Sigmoid colon (tissue), 7 donors: ENCODE results near the gene CCNI. TPM values are rescaled to one million over a fixed set of nuclear protein-coding genes. Genes with fewer than 3 reads are reported as not detected.

Experiments
- DNase-seq: peaks from one replicate; pipeline ENCODE4 v3.0.0-alpha.2; 2019
- H3K27ac ChIP-seq, 4 donors: fragments of 200-600 bp; sonication (generic); one replicate each; pipeline ENCODE4 v1.5.1; 2016 to 2019; ENCODE audit warnings: mild to moderate bottlenecking in 1 of 4
- H3K27me3 ChIP-seq, 3 donors: fragments of 200-600 bp; sonication (generic); one replicate each; pipeline ENCODE4 v1.5.1; 2019; ENCODE audit warnings: mild to moderate bottlenecking in 1 of 3
- H3K36me3 ChIP-seq, 4 donors: fragments of 200-600 bp; sonication (generic); one replicate each; pipeline ENCODE4 v1.5.1; 2016 to 2019
- H3K4me1 ChIP-seq, 4 donors: fragments of 200-600 bp; sonication (generic); one replicate each; pipeline ENCODE4 v1.5.1; 2017 to 2019
- H3K4me3 ChIP-seq, 4 donors: fragments of 200-600 bp; sonication (generic); one replicate each; pipeline ENCODE4 v1.5.1; 2017 to 2019; ENCODE audit warnings: mild to moderate bottlenecking in 2 of 4, moderate library complexity in 1 of 4
- H3K9me3 ChIP-seq, 4 donors: fragments of 200-600 bp in 3 of 4; sonication (generic) in 3 of 4; one replicate each; pipeline versions ENCODE4 v1.5.1 to v1.6.1; 2013 to 2019
- EP300 ChIP-seq, 4 donors: sonication (generic); formaldehyde crosslinking; IDR thresholded peaks; one replicate each; pipeline ENCODE4 v1.6.1; 2017; ENCODE audit warnings: antibody characterized with exemption in 4 of 4
- POLR2A ChIP-seq, 2 donors: fragments of 450-650 bp; IDR thresholded peaks; one replicate each; pipeline ENCODE4 v1.6.1; 2016; ENCODE audit warnings: antibody characterized with exemption in 2 of 2, mild to moderate bottlenecking in 2 of 2, moderate library complexity in 2 of 2
- POLR2AphosphoS5 ChIP-seq, 4 donors: sonication (generic); formaldehyde crosslinking; IDR thresholded peaks; one replicate each; pipeline ENCODE4 v1.6.1; 2017; ENCODE audit warnings: antibody characterized with exemption in 4 of 4
- WGBS, 2 donors: extraction: QIAGEN DNeasy Blood & Tissue Kit; methylation state at CpG; one replicate each; pipeline ENCODE4 v1.1.7; 2013; 5-methylcytosine and 5-hydroxymethylcytosine counted together
- intact Hi-C: fragments of 100-400 bp; cut with DNase I; formaldehyde crosslinking; loops from one replicate; pipeline ENCODE4 v1.15.1; 2023
- polyA plus RNA-seq, 3 donors: library from polyadenylated mRNA; stranded (reverse); fragments of 200-250 nt; gene quantifications; one replicate each; pipeline ENCODE4 v1.2.3, GENCODE V29; 2013
- total RNA-seq, 4 donors: library from RNA; depleted of rRNA; stranded (reverse); fragments of >200 nt; gene quantifications; one replicate each; pipeline ENCODE4 v1.1.0, GENCODE V29; 2016
- TF ChIP-seq, protein P1 (sequence below), 4 experiments: fragments of 450-650 bp in 3 of 4; fragments of 200-600 bp in 1 of 4; IDR thresholded peaks; one replicate each; pipeline ENCODE4 v1.5.1; 2016 to 2019; ENCODE audit warnings: antibody characterized with exemption in 4 of 4, mild to moderate bottlenecking in 3 of 4, moderate library complexity in 2 of 4
- donor health status: healthy with polysubstance abuse.
- donor health status: Bipolar disorder and iron deficiency.
- donor health status: healthy.

Gene CCNI
- total and polyA plus RNA-seq, 7 donors = 118 to 339 (median 248) TPM

DNA sequence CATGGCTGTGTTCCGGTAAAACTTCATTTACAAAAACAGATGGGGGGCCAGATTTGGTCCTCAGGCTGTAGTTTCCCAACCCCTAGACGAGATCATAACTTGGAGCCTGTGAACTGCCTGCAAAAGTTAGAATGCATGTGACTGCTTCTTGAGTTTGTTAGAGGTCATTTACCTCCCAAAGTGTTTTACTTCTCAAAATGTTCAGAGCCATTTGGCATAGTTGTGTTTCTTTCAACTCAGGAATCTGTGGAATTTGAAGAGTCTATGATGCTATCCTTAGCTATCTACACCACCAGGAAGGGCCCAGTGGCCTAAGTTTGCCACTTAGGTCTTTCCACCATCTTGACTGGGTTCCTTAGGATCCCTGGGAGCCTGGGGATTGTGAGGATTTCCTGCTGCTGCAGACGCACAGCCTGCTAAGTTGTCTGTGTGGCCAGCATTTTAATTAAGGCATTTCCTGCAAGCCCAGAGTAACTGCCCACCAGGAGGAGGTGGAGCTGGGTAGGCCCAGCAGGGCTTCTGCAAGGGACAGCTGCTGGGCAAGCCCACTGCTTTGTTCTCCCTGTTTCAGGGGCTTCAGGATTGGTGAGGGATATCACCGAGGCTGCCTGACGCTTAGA lies 53.1 kb downstream of the CCNI start:
- WGBS, 2 donors = 81 to 85% methylated on average over 5 of the region's 5 CpGs
- no peaks in the 10 kb centered on the region for H3K27me3 ChIP-seq
- intact Hi-C loops = no loop called here
- no peak for DNase-seq
- H3K4me1 ChIP-seq = peaks cover 0 to 20% (median 18%) of the 10 kb centered on the region in 4 donors
- no peak overlapping the region for H3K4me3 ChIP-seq
- peaks cover 0 to 60% (median 16%) of the 10 kb centered on the region in 4 donors for H3K36me3 ChIP-seq
- TF ChIP-seq, protein P1, sequence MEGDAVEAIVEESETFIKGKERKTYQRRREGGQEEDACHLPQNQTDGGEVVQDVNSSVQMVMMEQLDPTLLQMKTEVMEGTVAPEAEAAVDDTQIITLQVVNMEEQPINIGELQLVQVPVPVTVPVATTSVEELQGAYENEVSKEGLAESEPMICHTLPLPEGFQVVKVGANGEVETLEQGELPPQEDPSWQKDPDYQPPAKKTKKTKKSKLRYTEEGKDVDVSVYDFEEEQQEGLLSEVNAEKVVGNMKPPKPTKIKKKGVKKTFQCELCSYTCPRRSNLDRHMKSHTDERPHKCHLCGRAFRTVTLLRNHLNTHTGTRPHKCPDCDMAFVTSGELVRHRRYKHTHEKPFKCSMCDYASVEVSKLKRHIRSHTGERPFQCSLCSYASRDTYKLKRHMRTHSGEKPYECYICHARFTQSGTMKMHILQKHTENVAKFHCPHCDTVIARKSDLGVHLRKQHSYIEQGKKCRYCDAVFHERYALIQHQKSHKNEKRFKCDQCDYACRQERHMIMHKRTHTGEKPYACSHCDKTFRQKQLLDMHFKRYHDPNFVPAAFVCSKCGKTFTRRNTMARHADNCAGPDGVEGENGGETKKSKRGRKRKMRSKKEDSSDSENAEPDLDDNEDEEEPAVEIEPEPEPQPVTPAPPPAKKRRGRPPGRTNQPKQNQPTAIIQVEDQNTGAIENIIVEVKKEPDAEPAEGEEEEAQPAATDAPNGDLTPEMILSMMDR (IDR thresholded peaks at IDR 0.05) = no peak
- TF ChIP-seq EP300 (IDR thresholded peaks at IDR 0.05) = no peak
- no peak for TF ChIP-seq POLR2AphosphoS5 (IDR thresholded peaks at IDR 0.05)
- no peak for TF ChIP-seq POLR2A (IDR thresholded peaks at IDR 0.05)
- peak overlapping the region in 2 of 4 donors; percentile 23 to 31 for H3K27ac ChIP-seq
- no peaks in the 10 kb centered on the region for H3K9me3 ChIP-seq

DNA sequence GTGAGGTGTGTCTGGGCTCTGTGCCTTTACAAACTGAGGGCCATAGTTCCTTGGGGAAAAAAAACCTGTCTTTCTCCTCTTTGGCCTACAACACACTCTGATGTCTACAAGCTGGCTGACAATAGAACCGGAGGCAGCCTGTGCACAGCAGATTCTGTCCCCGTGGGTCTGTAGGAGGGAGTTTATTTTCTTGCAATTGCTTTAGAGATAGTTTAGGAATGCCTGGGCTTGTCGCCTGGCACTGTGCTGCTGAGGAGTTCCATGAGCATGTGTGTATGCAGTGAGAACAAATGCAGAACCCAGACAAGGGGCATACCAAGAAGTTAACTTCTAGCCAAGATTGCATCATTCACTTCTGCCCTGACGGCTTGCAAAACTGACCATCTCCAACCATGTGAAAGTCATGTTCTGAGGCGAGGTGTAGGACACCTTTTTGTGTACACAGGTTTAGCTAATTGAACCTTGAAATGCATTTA lies 54.1 kb downstream of the CCNI start:
- TF ChIP-seq, protein P1 (IDR thresholded peaks at IDR 0.05) = no peak
- TF ChIP-seq POLR2A (IDR thresholded peaks at IDR 0.05) (no peak), EP300 (IDR thresholded peaks at IDR 0.05) (no peak), POLR2AphosphoS5 (IDR thresholded peaks at IDR 0.05) (no peak)
- Histone ChIP-seq H3K27me3 (no peaks in the 10 kb centered on the region), H3K27ac (peak overlapping the region in 3 of 4 donors; percentile 31 to 35 (median 31)), H3K4me1 (peaks cover 0 to 20% (median 18%) of the 10 kb centered on the region in 4 donors), H3K9me3 (no peaks in the 10 kb centered on the region), H3K4me3 (no peak overlapping the region), H3K36me3 (peaks cover 0 to 59% (median 14%) of the 10 kb centered on the region in 4 donors)
- intact Hi-C loops = no loop called here
- DNase-seq = no peak
- WGBS, 2 donors = 79 to 81% methylated on average over 5 of the region's 5 CpGs

DNA sequence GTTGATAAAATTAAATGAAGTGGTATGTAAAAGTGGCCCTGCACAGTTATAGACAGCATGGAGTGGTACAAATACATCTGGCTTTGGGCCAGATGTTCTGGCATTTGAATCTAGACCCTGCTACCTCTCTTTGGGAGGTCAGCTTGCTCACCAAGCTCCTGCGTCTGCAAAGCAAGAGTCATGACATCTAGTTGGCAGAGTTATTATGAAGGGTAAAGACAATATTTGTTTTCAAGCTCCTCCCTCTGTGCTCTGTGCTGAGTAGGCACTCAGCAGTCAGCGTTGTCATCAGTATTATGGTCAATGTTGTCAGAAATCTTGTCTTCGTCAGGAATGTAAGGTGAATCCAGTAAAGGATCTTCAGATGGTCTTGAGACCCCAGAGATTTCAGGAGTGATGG lies 55.8 kb downstream of the CCNI start:
- Histone ChIP-seq H3K9me3 (no peaks in the 10 kb centered on the region), H3K4me1 (peaks cover 0 to 20% (median 18%) of the 10 kb centered on the region in 4 donors), H3K27me3 (no peaks in the 10 kb centered on the region), H3K27ac (no peak overlapping the region), H3K4me3 (no peak overlapping the region), H3K36me3 (peaks cover 0 to 55% (median 11%) of the 10 kb centered on the region in 4 donors)
- intact Hi-C loops = no loop called here
- no peak for TF ChIP-seq EP300 (IDR thresholded peaks at IDR 0.05)
- TF ChIP-seq, protein P1 (IDR thresholded peaks at IDR 0.05) = no peak
- no peak for TF ChIP-seq POLR2A (IDR thresholded peaks at IDR 0.05)
- no peak for TF ChIP-seq POLR2AphosphoS5 (IDR thresholded peaks at IDR 0.05)
- no peak for DNase-seq
- 90 to 95% methylated on average over 3 of the region's 3 CpGs for WGBS, 2 donors

DNA sequence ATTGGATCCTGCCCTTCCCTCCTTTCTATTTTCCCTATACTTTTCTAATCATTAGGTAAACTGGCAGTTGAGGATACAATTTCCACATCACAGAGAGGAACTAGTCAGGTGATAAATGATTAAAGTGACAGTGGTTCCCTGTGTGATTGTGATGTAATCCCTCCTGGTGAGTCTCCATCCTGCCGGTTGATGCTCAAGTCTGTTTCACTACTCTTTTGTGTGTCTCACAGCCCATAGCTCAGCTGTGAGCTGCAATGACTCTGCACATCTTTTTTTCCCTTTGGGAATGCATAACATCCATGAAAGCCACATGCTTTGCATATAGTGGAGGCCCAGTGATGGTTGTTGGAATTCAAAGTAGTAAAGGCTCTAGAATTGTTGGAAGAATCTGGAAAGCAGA lies 60.4 kb downstream of the CCNI start:
- no peaks in the 10 kb centered on the region for H3K27me3 ChIP-seq
- peaks cover 0 to 36% (median 5%) of the 10 kb centered on the region in 4 donors for H3K36me3 ChIP-seq
- H3K9me3 ChIP-seq = no peaks in the 10 kb centered on the region
- TF ChIP-seq POLR2AphosphoS5 (IDR thresholded peaks at IDR 0.05) (no peak), EP300 (IDR thresholded peaks at IDR 0.05) (no peak), POLR2A (IDR thresholded peaks at IDR 0.05) (no peak)
- TF ChIP-seq, protein P1 (IDR thresholded peaks at IDR 0.05) = no peak
- H3K27ac ChIP-seq = no peak overlapping the region
- H3K4me1 ChIP-seq = peaks cover 0 to 9% (median 0%) of the 10 kb centered on the region in 4 donors
- DNase-seq = no peak
- H3K4me3 ChIP-seq = no peak overlapping the region
- WGBS, 2 donors = 63 to 85% methylated on average over 1 of the region's 1 CpG
- intact Hi-C loops = no loop called here
